Ramos (cell line): Measurements from ENCODE around the gene UBQLN2.
"Not testable (repeated sequence)": the region's sequence is repeated elsewhere in the genome, so short reads cannot be mapped to it uniquely, and the experiment has no call there.

Experiments
- in situ Hi-C: fragments of 300-500 bp; cut with MboI; formaldehyde crosslinking; loops from one replicate; pipeline ENCODE4 v1.14.3; 2022; ENCODE audit warnings: low sequenced_read_pairs; ENCODE audit not compliant: unreplicated experiment

The UBQLN2 gene

GRCh38 chrX:56563231-56564161 is at the start of gene UBQLN2:
Gene UBQLN2, plus strand, starts transcription at chrX:56563627. Its CDS starts 247 bp downstream, at chrX:56563874.
- in situ Hi-C loops, result no loop called here

- in situ Hi-C loops, result no loop called here
These were observed 43.8 kb upstream of the UBQLN2 start for GRCh38 chrX:56519642-56520041.

GRCh38 chrX:56529482-56530007 is 33.9 kb upstream of the UBQLN2 start:
- in situ Hi-C loops, result not testable (repeated sequence)

GRCh38 chrX:56530011-56530410 is 33.4 kb upstream of the UBQLN2 start:
- in situ Hi-C loops, result no loop called here

GRCh38 chrX:56550667-56551066 is 12.8 kb upstream of the UBQLN2 start:
- in situ Hi-C loops, result no loop called here

- in situ Hi-C loops, result no loop called here
These were observed 8.6 kb upstream of the UBQLN2 start for GRCh38 chrX:56554870-56555269.

GRCh38 chrX:56557376-56557929 is 6.0 kb upstream of the UBQLN2 start:
- in situ Hi-C loops, result no loop called here

GRCh38 chrX:56564164-56564885 is 898 bp downstream of the UBQLN2 start:
- in situ Hi-C loops, result no loop called here

- in situ Hi-C loops, result no loop called here
These were observed 1.8 kb downstream of the UBQLN2 start for GRCh38 chrX:56564921-56565840.

GRCh38 chrX:56569378-56570057 is 6.1 kb downstream of the UBQLN2 start:
- in situ Hi-C loops, result no loop called here

- in situ Hi-C loops, result no loop called here
These were observed 9.5 kb downstream of the UBQLN2 start for GRCh38 chrX:56572975-56573374.

GRCh38 chrX:56574861-56575260 is 11.4 kb downstream of the UBQLN2 start:
- in situ Hi-C loops, result no loop called here

- in situ Hi-C loops, result no loop called here
These were observed 13.3 kb downstream of the UBQLN2 start for GRCh38 chrX:56576721-56577120.

GRCh38 chrX:56588397-56589188 is 25.2 kb downstream of the UBQLN2 start:
- in situ Hi-C loops, result no loop called here

- in situ Hi-C loops, result not testable (repeated sequence)
These were observed 28.4 kb downstream of the UBQLN2 start for GRCh38 chrX:56591830-56592229.

- in situ Hi-C loops, result no loop called here
These were observed 36.7 kb downstream of the UBQLN2 start for GRCh38 chrX:56600141-56600540.

- in situ Hi-C loops, result no loop called here
These were observed 37.6 kb downstream of the UBQLN2 start for GRCh38 chrX:56600987-56601386.

- in situ Hi-C loops, result no loop called here
These were observed 51.9 kb downstream of the UBQLN2 start for GRCh38 chrX:56615282-56615681.
